Neural cell (in vitro differentiated cells): Measurements from ENCODE around the gene CACNG6. TPM values are rescaled to one million over a fixed set of nuclear protein-coding genes. Genes with fewer than 3 reads are reported as not detected.

Experiments used
- H2AFZ ChIP-seq: fragments of 200-600, 300-800 bp; sonication (generic), shearing (Covaris generic); 2 replicates; pipeline ENCODE4 v1.6.0; 2014; ENCODE audit warnings: low read depth, mild to moderate bottlenecking, antibody characterized with exemption, low read length, moderate library complexity
- H3F3A ChIP-seq: fragments of 200-600 bp; shearing (Covaris generic); 2 replicates; pipeline ENCODE4 v1.6.1; 2016; ENCODE audit warnings: mild to moderate bottlenecking, moderate library complexity, mixed read lengths, antibody characterized with exemption, low read length; ENCODE audit not compliant: insufficient read depth, poor library complexity, severe bottlenecking
- H3K27ac ChIP-seq: fragments of 200-600, 300-800 bp; sonication (generic), shearing (Covaris generic); 2 replicates; pipeline ENCODE4 v1.5.1; 2014; ENCODE audit warnings: mild to moderate bottlenecking, low read length, moderate library complexity
- H3K27me3 ChIP-seq: fragments of 300-800, 200-600 bp; sonication (generic), shearing (Covaris generic); 2 replicates; pipeline ENCODE4 v1.6.0; 2014; ENCODE audit warnings: mild to moderate bottlenecking, low read depth, low read length, moderate library complexity; ENCODE audit not compliant: insufficient read depth
- H3K36me3 ChIP-seq: fragments of 300-800, 200-600 bp; sonication (generic), shearing (Covaris generic); 2 replicates; pipeline ENCODE4 v1.5.1; 2014; ENCODE audit warnings: mild to moderate bottlenecking, antibody characterized with exemption, low read length, moderate library complexity; ENCODE audit not compliant: insufficient read depth
- H3K4me2 ChIP-seq: fragments of 300-800, 200-600 bp; sonication (generic), shearing (Covaris generic); 2 replicates; pipeline ENCODE4 v1.6.0; 2014; ENCODE audit warnings: mild to moderate bottlenecking, low read length
- H3K4me3 ChIP-seq: fragments of 300-800, 200-600 bp; sonication (generic), shearing (Covaris generic); 2 replicates; pipeline ENCODE4 v1.5.1; 2014; ENCODE audit warnings: mild to moderate bottlenecking, low read length, moderate library complexity
- H3K79me2 ChIP-seq: fragments of 200-600 bp; shearing (Covaris generic); replicated peaks from 2 replicates; pipeline ENCODE4 v1.6.0; 2014; ENCODE audit warnings: mild to moderate bottlenecking, low read length, moderate library complexity; ENCODE audit not compliant: insufficient read depth
- H3K9ac ChIP-seq: fragments of 300-800, 200-600 bp; sonication (generic), shearing (Covaris generic); 2 replicates; pipeline ENCODE4 v1.6.1; 2016; ENCODE audit warnings: mild to moderate bottlenecking, low read length, mixed read lengths
- H3K9me2 ChIP-seq: fragments of 200-600 bp; shearing (Covaris generic); 2 replicates; pipeline ENCODE4 v1.6.1; 2016; ENCODE audit warnings: mild to moderate bottlenecking, low read length, mixed read lengths; ENCODE audit not compliant: insufficient read depth
- H3K9me3 ChIP-seq: fragments of 200-600, 300-800 bp; sonication (generic), shearing (Covaris generic); 2 replicates; pipeline ENCODE4 v1.6.1; 2016; ENCODE audit warnings: mild to moderate bottlenecking, mixed run types, low read length, moderate library complexity, mixed read lengths
- H4K20me1 ChIP-seq: fragments of 200-600 bp; shearing (Covaris generic); 2 replicates; pipeline ENCODE4 v1.6.1; 2016; ENCODE audit warnings: mild to moderate bottlenecking, mixed run types; ENCODE audit not compliant: insufficient read depth
- EP300 ChIP-seq: fragments of 450-650 bp; conservative IDR thresholded peaks from 2 replicates; pipeline ENCODE4 v1.6.1; 2014; ENCODE audit warnings: antibody characterized with exemption, mild to moderate bottlenecking, moderate library complexity; ENCODE audit not compliant: poor library complexity, severe bottlenecking
- EZH2 ChIP-seq: fragments of 200-600, 300-800 bp; shearing (Covaris generic), sonication (generic); IDR thresholded peaks from 2 replicates; pipeline ENCODE4 v1.6.1; 2014; ENCODE audit warnings: antibody characterized with exemption, low read length, borderline replicate concordance, mild to moderate bottlenecking; ENCODE audit not compliant: insufficient read depth, poor library complexity, severe bottlenecking
- MXI1 ChIP-seq: fragments of 450-650 bp; conservative IDR thresholded peaks from 2 replicates; pipeline ENCODE4 v1.6.1; 2014; ENCODE audit warnings: antibody characterized with exemption, mild to moderate bottlenecking; ENCODE audit not compliant: poor library complexity, severe bottlenecking
- POLR2AphosphoS5 ChIP-seq: IDR thresholded peaks from 2 replicates; pipeline ENCODE4 v1.6.1; 2012
- RAD21 ChIP-seq: fragments of 450-650 bp; conservative IDR thresholded peaks from 2 replicates; pipeline ENCODE4 v1.6.1; 2014; ENCODE audit warnings: antibody characterized with exemption, mild to moderate bottlenecking, moderate library complexity
- REST ChIP-seq: IDR thresholded peaks from 2 replicates; pipeline ENCODE4 v1.6.1; 2012; ENCODE audit warnings: borderline replicate concordance
- SMC3 ChIP-seq: fragments of 450-650 bp; conservative IDR thresholded peaks from 2 replicates; pipeline ENCODE4 v1.6.1; 2014; ENCODE audit warnings: antibody characterized with exemption, mild to moderate bottlenecking, moderate library complexity; ENCODE audit not compliant: poor library complexity
- TAF1 ChIP-seq: IDR thresholded peaks from 2 replicates; pipeline ENCODE4 v1.6.1; 2012; ENCODE audit warnings: low read depth
- polyA plus RNA-seq: library from polyadenylated mRNA; depleted of rRNA; stranded (reverse); fragments of >200 nt; gene quantifications from 2 replicates; pipeline ENCODE4 v1.2.3, GENCODE V29; 2014
- TF ChIP-seq, protein P1 (sequence below): fragments of 450-650 bp; IDR thresholded peaks from 2 replicates; pipeline ENCODE4 v1.5.1; 2014; ENCODE audit warnings: antibody characterized with exemption, mild to moderate bottlenecking, moderate library complexity; ENCODE audit not compliant: poor library complexity, severe bottlenecking

The CACNG6 gene
- polyA plus RNA-seq, 1 donor from 2014 or later = 0.28 TPM

GRCh38 chr19:53951436-53951835, 40.0 kb upstream of the CACNG6 start:
- TF ChIP-seq TAF1 (no peak), SMC3 (no peak), EZH2 (no peak), MXI1 (no peak), POLR2AphosphoS5 (no peak), RAD21 (no peak), REST (no peak), EP300 (no peak)
- TF ChIP-seq, protein P1, sequence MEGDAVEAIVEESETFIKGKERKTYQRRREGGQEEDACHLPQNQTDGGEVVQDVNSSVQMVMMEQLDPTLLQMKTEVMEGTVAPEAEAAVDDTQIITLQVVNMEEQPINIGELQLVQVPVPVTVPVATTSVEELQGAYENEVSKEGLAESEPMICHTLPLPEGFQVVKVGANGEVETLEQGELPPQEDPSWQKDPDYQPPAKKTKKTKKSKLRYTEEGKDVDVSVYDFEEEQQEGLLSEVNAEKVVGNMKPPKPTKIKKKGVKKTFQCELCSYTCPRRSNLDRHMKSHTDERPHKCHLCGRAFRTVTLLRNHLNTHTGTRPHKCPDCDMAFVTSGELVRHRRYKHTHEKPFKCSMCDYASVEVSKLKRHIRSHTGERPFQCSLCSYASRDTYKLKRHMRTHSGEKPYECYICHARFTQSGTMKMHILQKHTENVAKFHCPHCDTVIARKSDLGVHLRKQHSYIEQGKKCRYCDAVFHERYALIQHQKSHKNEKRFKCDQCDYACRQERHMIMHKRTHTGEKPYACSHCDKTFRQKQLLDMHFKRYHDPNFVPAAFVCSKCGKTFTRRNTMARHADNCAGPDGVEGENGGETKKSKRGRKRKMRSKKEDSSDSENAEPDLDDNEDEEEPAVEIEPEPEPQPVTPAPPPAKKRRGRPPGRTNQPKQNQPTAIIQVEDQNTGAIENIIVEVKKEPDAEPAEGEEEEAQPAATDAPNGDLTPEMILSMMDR = no peak

GRCh38 chr19:53951947-53952346, 39.5 kb upstream of the CACNG6 start:
- Histone ChIP-seq H2AFZ (no peak overlapping the region), H3K27me3 (no peaks in the 10 kb centered on the region), H3K4me3 (no peak overlapping the region), H3K9me2 (no peaks in the 10 kb centered on the region), H3K9ac (no peak overlapping the region), H3K27ac (no peak overlapping the region), H3K4me2 (no peak overlapping the region), H3F3A (no peaks in the 10 kb centered on the region), H3K9me3 (no peaks in the 10 kb centered on the region), H3K79me2 (no peaks in the 10 kb centered on the region), H3K36me3 (no peaks in the 10 kb centered on the region), H4K20me1 (no peaks in the 10 kb centered on the region)
- TF ChIP-seq REST = no peak
- TF ChIP-seq, protein P1 = no peak
- no peak for TF ChIP-seq RAD21

More at GRCh38 chr19:53951436-53951835, 40.0 kb upstream of the CACNG6 start:
- Histone ChIP-seq H3K79me2 (no peaks in the 10 kb centered on the region), H3K36me3 (no peaks in the 10 kb centered on the region), H3K27me3 (no peaks in the 10 kb centered on the region), H3K4me3 (no peak overlapping the region), H3F3A (no peaks in the 10 kb centered on the region), H2AFZ (no peak overlapping the region), H4K20me1 (no peaks in the 10 kb centered on the region), H3K9me3 (no peaks in the 10 kb centered on the region), H3K9ac (no peak overlapping the region), H3K4me2 (no peak overlapping the region), H3K27ac (no peak overlapping the region), H3K9me2 (no peaks in the 10 kb centered on the region)
